ENCODE measurements around the gene KLHL12. TPM values are rescaled to one million over a fixed set of nuclear protein-coding genes. Genes with fewer than 3 reads are reported as not detected.

Gene KLHL12
- total and polyA plus RNA-seq, 2 of the 8 experiments (the other 6 are each of a cell fraction or from before 2014, with no cell fraction given) = 27.2 to 33.3 TPM

- peak; percentile 32; the same call in 1 of the 2 replicates for TF ChIP-seq SP2 (IDR thresholded peaks at IDR 0.05; ENCODE audit: low read length)
- TF ChIP-seq BCL11A (IDR thresholded peaks at IDR 0.05; ENCODE audit: low read depth in 2 of 2, low read length in 2 of 2) = no peak
- peak; percentile 69 for TF ChIP-seq CEBPB (IDR thresholded peaks at IDR 0.05; ENCODE audit: low read depth, low read length)
- TF ChIP-seq KDM5A (IDR thresholded peaks at IDR 0.05; ENCODE audit: low read length) = no peak
- no peak for TF ChIP-seq SIX5 (IDR thresholded peaks at IDR 0.05; ENCODE audit: low read depth, low read length)
- TF ChIP-seq GABPA (IDR thresholded peaks at IDR 0.05; ENCODE audit: borderline replicate concordance, insufficient read depth, low read length) = no peak
- TF ChIP-seq TCF12 (IDR thresholded peaks at IDR 0.05; ENCODE audit: low read depth, low read length) = no peak
- no peak for TF ChIP-seq HDAC6 (IDR thresholded peaks at IDR 0.05; ENCODE audit: low read depth, low read length)
- TF ChIP-seq GTF2F1 (IDR thresholded peaks at IDR 0.05; ENCODE audit: borderline replicate concordance, low read depth, low read length) = 0 out of 2 replicates have a peak, but pooled peaks have one; percentile 12
- no peak for TF ChIP-seq CHD7 (IDR thresholded peaks at IDR 0.05; ENCODE audit: insufficient replicate concordance, low read length)
- TF ChIP-seq SIRT6 (IDR thresholded peaks at IDR 0.05; ENCODE audit: low read length) = no peak
- peak; percentile 30 for TF ChIP-seq POLR2AphosphoS5 (IDR thresholded peaks at IDR 0.05; ENCODE audit: low read depth, low read length)
Observed at GRCh38 chr1:202861420-202862132, 65.5 kb downstream of the KLHL12 start (continued).
